ENCODE measurements around the gene ZNF14. TPM values are rescaled to one million over a fixed set of nuclear protein-coding genes. Genes with fewer than 3 reads are reported as not detected.

ZNF14 gene
- total RNA-seq, 4 donors from 2014 or later, result 5.6 to 29.1 (median 20.4) TPM

DNA sequence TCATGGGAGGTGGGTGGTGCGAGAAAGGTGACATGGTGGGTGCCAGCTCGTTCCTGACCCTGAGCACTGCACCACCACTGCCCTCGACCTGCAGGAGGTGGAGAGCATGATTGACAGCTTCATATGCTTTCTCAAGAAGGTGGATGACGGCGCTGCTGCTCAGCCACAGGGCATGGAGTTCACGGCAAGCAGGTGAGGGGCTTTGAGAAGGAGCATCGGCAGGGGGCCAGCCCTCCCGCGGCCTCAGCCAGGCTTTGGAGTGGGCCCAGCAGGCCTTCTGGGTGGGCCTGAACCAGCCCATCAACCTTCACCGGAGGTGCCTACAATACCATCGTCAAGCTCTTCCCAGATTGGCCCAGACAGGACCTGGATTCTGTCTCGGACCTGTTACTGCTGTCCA is 18.9 kb upstream of the ZNF14 start:
- Histone ChIP-seq H3K4me3 (no peak overlapping the region), H3K27me3 (no peaks in the 10 kb centered on the region), H3K27ac (no peak overlapping the region), H3K36me3 (no peaks in the 10 kb centered on the region), H3K9me3 (no peaks in the 10 kb centered on the region), H3K4me1 (no peaks in the 10 kb centered on the region)
- intact Hi-C loops (cut with DNase I; ENCODE audit: low total_unique reads), result no loop called here
- no peak for DNase-seq
- TF ChIP-seq POLR2A (IDR thresholded peaks at IDR 0.05), result no peak
- TF ChIP-seq, protein P1, sequence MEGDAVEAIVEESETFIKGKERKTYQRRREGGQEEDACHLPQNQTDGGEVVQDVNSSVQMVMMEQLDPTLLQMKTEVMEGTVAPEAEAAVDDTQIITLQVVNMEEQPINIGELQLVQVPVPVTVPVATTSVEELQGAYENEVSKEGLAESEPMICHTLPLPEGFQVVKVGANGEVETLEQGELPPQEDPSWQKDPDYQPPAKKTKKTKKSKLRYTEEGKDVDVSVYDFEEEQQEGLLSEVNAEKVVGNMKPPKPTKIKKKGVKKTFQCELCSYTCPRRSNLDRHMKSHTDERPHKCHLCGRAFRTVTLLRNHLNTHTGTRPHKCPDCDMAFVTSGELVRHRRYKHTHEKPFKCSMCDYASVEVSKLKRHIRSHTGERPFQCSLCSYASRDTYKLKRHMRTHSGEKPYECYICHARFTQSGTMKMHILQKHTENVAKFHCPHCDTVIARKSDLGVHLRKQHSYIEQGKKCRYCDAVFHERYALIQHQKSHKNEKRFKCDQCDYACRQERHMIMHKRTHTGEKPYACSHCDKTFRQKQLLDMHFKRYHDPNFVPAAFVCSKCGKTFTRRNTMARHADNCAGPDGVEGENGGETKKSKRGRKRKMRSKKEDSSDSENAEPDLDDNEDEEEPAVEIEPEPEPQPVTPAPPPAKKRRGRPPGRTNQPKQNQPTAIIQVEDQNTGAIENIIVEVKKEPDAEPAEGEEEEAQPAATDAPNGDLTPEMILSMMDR (IDR thresholded peaks at IDR 0.05), result no peak

DNA sequence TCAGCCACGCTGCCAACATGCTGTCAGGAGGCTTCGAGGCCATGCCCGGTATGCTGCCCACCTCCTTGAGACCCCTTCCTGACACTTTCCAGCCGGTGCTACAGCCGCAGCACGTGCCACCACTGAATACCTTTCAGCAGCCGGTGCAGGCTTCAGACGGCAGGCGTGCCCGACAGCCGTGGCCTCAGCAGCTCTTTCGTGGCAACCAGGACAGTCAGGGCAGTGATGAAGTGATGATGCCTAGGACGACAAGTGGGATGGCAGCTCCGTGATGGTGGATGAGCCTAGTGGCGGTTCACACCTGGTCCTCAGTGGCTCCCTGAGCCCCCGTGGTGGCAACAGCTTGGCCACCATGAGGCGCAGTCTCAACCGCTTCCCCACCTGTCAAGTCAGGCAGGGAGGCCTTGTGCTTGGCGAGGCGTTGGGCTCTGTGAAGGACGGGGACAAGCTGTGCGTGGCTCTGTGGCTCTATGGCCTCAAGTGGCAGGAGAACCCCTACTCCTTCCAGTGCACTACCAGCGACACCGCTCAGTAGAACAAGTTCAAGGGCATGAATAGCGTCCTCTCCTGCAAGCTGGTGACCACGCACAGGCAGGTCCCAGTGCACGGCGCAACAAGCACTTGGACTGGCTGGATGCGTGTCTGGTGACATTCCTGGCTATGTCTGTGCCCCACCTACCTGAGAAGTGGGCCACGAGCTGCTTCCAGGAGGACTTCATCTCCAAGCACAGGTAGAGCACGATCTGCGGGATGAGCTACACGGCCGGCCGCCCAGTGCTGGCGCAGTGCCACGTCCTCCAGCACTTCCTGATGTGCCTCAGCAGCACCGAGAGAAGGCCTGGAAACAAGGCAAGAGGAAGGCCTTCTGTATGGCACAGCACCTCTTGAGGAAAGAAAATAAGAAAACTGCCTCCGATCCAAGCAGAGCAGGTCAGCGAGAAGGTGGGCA is 18.2 kb upstream of the ZNF14 start:
- Histone ChIP-seq H3K27ac (no peak overlapping the region), H3K27me3 (no peaks in the 10 kb centered on the region), H3K4me1 (no peaks in the 10 kb centered on the region), H3K36me3 (no peaks in the 10 kb centered on the region), H3K9me3 (no peaks in the 10 kb centered on the region), H3K4me3 (no peak overlapping the region)
- intact Hi-C loops (cut with DNase I; ENCODE audit: low total_unique reads), result no loop called here
- TF ChIP-seq, protein P1 (IDR thresholded peaks at IDR 0.05), result no peak
- TF ChIP-seq POLR2A (IDR thresholded peaks at IDR 0.05), result no peak
- no peak for DNase-seq

DNA sequence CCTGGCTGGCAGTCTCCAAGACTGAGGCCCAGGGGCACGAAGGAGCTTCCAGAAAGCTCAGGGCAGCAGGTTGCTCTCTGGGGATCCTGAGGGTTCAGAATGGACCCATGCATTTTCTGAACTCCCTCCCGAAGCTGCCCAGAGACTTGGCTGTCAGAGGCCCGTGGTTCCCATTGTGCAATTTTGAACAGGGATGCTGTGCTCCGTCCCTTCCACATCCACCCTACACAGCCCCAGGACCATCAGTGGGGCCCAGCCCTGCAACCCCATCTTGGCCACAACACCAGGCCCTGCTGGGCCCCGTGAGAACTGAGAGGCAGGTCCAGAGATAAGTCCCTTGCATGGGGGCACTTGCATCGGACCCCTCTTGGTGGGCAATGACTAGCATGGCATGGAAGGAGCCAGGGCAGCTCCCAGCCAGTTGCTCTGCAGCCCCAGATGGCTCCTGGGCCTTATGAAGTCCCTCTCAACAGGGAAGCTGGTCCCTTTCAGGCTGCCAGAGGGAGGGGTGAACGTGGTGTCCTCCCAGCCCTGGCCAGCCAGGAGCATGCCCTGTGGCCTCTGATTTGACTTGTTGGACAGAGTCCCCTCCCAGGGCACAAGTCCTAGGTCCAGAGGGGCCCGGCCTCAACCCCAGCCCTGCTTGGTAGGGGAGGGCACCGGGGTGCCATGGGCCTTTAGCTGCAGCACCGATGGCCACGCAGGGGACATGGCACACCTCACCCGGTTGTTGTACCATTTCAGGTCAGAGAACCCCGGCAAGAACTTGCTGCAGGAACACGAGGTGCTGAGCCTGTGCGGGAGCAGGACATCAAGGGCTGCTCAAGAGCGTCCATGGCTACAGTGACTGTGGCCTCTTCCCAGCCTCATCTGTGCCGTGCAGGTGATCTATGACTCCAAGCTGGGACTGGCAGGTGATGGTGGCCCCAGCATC is 17.3 kb upstream of the ZNF14 start:
- no peaks in the 10 kb centered on the region for H3K36me3 ChIP-seq
- H3K4me1 ChIP-seq, result no peaks in the 10 kb centered on the region
- H3K27me3 ChIP-seq, result no peaks in the 10 kb centered on the region
- H3K9me3 ChIP-seq, result no peaks in the 10 kb centered on the region
- no peak overlapping the region for H3K4me3 ChIP-seq
- no peak for TF ChIP-seq POLR2A (IDR thresholded peaks at IDR 0.05)
- TF ChIP-seq, protein P1 (IDR thresholded peaks at IDR 0.05), result no peak
- DNase-seq, result no peak
- no peak overlapping the region for H3K27ac ChIP-seq
- intact Hi-C loops (cut with DNase I; ENCODE audit: low total_unique reads), result no loop called here

DNA sequence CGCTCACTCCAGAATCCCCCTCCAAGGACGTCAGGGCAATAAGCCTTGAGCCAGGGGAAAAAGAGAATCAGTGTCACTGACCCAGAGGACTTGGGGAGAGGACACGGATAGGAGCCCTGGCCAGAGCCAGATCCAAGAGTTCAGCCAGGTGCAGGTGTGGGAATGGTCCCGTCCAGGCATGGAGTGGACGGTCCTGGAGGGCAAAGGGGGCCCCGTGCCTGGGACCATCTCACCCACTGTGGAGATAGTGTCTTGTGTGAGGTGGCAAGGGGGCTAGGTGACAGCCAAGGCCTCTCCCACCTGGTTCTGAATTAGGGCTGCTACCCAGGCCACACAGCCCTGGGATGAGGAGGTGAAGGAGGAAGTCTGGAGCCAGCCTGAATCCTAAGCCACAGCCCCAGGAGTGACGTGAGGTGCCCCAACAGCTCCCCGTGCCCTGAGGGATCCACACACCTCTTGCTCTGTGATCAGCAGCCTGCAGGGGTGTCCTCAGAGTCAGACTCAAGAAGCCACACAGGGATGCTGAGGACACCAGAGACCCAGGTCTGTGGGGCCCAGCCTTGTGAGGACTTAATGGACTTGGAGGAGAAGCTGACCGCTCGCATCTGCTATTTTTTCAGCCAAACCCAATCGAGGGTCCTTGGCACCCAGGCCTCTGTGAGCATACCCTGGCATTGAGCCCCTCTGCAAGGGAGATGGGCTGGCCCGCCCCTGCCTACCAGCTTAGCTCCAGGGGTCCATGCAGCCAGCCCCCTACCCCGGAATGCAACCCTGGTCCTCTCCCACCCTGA is 16.4 kb upstream of the ZNF14 start:
- Histone ChIP-seq H3K4me1 (no peaks in the 10 kb centered on the region), H3K27ac (no peak overlapping the region), H3K4me3 (no peak overlapping the region), H3K27me3 (no peaks in the 10 kb centered on the region), H3K36me3 (no peaks in the 10 kb centered on the region), H3K9me3 (no peaks in the 10 kb centered on the region)
- TF ChIP-seq POLR2A (IDR thresholded peaks at IDR 0.05), result no peak
- TF ChIP-seq, protein P1 (IDR thresholded peaks at IDR 0.05), result no peak
- intact Hi-C loops (cut with DNase I; ENCODE audit: low total_unique reads), result no loop called here
- no peak for DNase-seq
